ENCODE measurements around the gene LIN7C.

The LIN7C gene

DNA sequence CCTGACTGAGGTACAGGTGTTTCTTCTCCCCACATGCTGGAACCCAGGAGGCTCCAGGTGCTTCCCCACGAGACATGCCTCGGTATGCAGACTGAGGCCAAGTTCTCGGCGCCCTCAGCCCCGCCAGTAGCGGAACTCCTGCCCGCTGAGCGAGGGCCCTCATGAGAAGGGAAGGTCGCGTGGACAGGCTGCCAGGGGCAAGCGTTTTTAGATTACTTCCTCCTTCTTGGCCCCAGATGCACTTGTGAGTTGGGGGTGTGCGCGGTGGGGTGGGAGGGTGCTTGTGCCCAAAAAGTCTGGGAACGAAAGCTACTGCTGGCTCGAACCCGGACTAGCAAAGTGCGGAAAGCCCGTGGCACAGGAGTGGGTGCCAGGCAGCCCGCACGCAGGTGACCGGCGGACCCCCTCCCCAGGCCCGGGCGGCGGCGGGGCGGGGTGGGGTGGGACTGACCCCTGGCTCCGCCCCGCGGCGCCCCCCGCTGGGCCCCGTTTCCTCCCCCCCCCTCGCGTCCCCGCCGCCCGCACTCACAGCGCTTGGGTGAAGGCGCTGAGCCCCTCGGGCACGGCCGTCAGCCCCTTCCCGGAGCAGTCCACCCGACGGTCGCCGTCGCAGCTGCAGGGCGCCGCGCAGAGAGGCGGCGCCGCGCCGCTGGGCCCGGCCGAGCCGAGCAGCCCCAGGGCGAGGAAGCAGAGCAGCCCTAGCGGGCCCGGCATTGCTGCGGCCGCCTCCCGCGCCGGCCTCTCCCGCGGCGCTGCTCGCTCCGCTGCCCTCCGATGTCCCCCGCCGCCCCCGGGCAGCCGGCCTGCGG, 34.8 kb downstream of the LIN7C start:
- DNase-seq (ENCODE audit: extremely low read depth in 1 of 2, low read depth in 1 of 2), result no peak

DNA sequence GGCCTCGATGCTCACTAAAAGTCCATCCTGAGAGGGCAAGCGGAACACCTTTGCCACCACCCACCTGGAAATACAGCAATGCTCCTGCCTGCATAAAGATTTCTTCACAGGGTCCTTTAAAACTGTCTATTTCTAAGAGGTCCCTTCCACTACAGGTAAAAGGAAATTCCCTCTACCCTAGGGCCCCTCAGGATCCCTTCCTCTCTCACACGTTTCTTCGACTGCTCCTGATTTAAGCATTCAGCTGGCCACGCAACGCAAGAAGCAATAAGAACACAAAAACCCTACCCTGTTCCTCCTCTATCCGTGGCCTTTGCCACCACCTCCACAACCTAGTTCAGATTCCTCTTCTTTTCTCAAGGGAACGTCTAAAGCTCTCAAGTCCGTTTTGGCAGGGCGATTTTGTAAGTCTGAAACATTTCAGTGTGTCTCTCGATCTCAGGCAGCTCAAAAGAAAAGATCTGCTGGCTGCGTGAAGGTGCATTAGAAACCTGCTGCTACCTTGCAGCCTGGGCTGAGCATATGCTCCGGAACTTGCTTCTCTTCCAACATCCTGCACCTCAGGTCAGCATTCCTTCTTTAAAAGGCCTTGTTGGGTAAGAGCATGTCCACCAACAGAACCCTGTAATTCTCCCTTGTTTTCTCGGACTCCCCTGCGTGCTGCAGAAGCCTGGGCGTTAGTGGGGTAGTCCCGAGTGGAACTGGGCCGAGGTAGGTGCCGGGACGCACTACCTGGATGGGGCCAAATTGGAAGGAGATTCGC, 35.6 kb downstream of the LIN7C start:
- no peak for DNase-seq (ENCODE audit: extremely low read depth in 1 of 2, low read depth in 1 of 2)

- DNase-seq (ENCODE audit: extremely low read depth in 1 of 2, low read depth in 1 of 2), result no peak
Measured at GRCh38 chr11:27470166-27470565, 36.4 kb downstream of the LIN7C start.

DNA sequence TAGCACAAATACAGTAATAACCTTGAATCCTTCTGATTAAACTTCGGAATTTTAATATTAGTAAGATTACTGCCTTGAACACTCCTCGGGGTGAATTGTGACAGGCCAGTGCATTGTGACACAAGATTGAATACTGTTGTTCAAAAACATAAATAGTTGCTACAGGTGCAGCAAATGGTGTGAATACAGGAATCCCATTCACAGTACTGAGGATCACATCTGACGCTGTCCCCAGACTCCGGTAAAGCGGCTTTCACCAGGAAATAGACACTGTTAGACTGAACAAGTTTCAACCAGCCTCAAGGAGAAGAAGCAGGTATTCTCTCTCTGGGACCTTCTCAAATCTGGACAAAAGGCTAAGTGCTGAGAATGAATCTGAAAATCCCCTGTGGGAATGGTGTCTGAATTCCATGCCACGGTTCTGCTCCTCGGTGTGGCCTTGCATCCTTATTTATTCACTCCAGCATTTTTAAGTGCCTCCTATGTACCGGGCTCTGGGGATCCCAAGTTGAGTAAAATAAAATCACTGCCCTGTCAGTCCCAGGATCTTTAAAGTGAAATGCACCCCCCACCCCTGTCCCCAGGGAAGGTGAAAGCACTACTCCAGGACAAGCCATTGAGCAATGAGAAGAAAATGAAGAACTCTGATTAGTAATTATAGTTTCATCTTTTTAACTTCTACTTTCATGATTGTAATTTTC, 37.4 kb downstream of the LIN7C start:
- DNase-seq (ENCODE audit: extremely low read depth in 1 of 2, low read depth in 1 of 2), result no peak

DNA sequence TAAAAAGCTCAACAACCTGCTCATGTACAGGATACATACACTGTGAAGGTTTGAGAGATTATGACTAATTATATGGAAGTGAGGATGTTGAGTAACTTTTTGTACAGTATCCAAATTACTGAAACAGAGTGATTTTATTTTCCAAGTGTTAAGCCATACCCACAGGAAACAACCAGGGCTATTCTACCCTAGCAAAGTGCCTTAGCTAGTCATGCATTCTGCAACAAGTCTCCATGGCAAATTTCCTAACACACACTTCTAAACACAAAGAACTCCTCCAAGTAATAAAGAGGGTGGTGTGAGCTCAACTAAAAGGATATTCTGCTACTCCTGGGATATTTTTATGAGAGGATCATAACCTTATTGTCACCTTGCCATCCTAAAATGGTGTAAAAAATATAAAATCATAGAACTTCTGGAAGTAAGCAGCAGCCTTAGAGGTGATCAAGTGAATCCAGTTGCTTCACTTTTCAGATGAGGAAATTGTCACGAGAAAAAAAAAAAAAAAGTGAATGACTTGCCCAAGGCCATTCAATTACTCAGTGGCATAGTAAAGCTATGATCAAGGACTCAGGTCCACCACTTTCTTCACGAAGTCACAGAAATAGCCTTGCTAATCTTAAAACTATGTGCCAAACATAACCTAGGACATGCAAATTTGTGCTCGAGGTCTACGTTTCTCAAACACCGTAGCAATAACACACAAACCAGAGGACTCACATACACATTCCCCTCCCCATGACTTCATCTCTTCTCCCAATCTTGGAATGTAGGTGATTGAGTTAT, 38.2 kb downstream of the LIN7C start:
- no peak for DNase-seq (ENCODE audit: extremely low read depth in 1 of 2, low read depth in 1 of 2)

- DNase-seq (ENCODE audit: extremely low read depth in 1 of 2, low read depth in 1 of 2), result no peak
Measured at GRCh38 chr11:27467181-27467913, 39.2 kb downstream of the LIN7C start.

- no peak for DNase-seq (ENCODE audit: extremely low read depth in 1 of 2, low read depth in 1 of 2)
Measured at GRCh38 chr11:27466363-27466762, 40.2 kb downstream of the LIN7C start.

GRCh38 chr11:27465629-27466028, 40.9 kb downstream of the LIN7C start:
- no peak for DNase-seq (ENCODE audit: extremely low read depth in 1 of 2, low read depth in 1 of 2)

- no peak for DNase-seq (ENCODE audit: extremely low read depth in 1 of 2, low read depth in 1 of 2)
Measured at GRCh38 chr11:27464909-27465308, 41.7 kb downstream of the LIN7C start.

DNA sequence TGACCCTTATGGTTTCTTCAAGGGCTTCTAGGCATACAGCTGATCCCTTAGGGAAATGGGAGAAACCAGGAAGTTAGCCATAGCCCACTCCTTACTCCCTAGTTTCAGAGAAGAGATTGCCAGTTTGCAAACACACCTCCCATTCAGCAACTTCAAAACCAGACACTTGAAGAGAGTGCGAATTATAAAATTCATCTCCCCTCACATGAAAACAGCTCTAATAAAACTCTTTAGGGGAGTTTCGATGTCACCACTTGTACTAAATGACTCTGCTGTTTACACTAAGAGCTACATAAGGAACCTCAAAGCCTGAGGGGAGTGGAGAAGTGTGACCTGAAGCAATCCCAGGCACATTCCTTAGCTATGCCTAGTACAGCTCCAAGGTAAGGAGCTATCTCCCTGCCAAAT, 42.3 kb downstream of the LIN7C start:
- DNase-seq (ENCODE audit: extremely low read depth in 1 of 2, low read depth in 1 of 2), result no peak

DNA sequence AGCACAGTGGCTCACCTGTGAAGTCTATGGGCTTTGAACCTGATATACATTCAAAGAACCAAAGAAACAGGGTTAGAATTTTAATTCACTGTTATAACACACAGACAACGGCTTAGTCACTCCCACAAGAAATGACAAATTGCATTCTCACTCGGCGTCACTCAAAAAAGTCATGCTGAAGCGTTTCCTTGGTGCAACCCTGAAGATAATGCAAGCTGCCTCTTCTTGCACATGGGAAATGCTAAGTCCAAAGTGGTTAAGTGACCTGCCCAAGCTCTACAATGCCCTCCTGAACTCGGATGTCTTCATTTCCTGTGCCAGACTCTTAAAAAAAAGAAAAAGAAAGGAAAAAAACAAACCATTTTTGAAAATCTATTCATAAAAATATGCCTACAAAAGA, 44.0 kb downstream of the LIN7C start:
- DNase-seq (ENCODE audit: extremely low read depth in 1 of 2, low read depth in 1 of 2), result no peak

- DNase-seq (ENCODE audit: extremely low read depth in 1 of 2, low read depth in 1 of 2), result no peak
Measured at GRCh38 chr11:27460158-27460978, 46.2 kb downstream of the LIN7C start.

DNA sequence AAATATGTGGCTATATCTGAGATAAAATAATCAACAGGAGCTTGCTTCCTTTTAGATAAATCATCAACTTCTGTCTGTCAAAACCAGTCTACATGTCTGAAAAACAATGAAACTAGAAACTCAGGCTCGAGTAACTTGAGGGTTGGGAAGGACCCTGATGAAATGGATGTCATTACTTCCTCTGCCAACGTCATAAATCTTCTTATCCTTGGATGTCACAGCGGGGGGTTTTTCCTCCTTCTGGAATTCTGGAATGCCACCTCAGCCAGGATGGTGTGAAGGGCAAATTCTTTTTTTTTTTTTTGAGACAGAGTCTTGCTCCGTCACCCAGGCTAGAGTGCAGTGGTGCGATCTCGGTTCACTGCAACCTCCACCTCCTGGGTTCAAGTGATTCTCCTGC, 47.4 kb downstream of the LIN7C start:
- DNase-seq (ENCODE audit: extremely low read depth in 1 of 2, low read depth in 1 of 2), result no peak

DNA sequence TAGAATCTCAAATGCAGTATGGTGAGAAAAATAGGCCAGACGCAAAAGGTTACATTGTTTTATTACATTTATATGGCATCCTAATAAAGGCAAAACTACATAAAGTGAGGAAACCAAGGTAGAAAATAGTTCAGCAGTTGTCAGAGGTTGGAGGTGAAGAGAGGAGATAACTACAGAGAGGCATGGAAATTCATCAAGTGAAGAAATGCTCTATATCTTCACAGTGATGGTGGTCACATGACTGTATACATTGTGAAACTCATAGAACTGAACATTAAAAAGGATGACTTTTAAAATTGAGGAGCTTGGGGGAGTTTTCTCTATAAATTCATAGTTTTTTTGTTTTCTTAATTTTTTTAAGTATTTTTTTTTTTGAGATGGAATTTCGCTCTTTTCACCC, 48.4 kb downstream of the LIN7C start:
- DNase-seq (ENCODE audit: extremely low read depth in 1 of 2, low read depth in 1 of 2), result no peak

- DNase-seq (ENCODE audit: extremely low read depth in 1 of 2, low read depth in 1 of 2), result no peak
Measured at GRCh38 chr11:27456795-27457329, 49.7 kb downstream of the LIN7C start.

GRCh38 chr11:27456140-27456794, 50.3 kb downstream of the LIN7C start:
- DNase-seq (ENCODE audit: extremely low read depth in 1 of 2, low read depth in 1 of 2), result no peak

DNA sequence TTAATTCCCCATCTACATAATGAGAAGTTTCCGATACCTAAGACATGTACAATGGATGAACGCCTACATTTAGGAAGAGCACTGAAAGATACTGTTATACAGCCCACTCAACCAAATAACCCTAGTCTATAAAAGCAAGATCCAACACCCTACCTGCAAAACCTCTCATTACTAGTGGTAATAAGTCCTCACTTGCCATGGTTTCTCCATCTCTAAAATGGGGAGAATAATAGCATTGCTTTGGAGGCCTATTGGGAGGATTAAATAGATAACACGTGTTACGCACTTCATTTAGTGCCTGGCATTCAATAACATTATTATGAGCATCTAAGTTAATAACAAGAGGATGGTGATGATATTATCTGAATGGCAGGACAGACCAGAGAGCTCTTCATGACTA, 50.9 kb downstream of the LIN7C start:
- DNase-seq (ENCODE audit: extremely low read depth in 1 of 2, low read depth in 1 of 2), result no peak

DNA sequence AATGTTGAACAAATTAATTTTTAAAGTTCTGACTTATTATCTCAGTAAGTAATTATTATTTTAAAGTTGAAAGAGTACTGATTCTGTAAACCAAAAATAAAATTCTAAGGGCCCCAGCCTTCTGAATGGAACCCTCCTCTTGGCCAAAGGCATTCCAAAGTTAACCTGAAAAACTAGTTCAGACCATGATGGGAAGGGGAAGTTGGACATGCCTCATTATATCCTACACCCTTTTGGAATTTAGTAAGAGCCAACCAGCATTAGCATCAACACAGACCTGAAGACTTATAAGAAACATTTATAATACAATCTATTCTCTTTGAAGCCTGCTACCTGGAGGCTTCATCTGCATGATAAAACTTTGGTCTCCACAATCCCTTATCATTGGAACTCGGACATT, 52.9 kb downstream of the LIN7C start:
- no peak for DNase-seq (ENCODE audit: extremely low read depth in 1 of 2, low read depth in 1 of 2)

DNA sequence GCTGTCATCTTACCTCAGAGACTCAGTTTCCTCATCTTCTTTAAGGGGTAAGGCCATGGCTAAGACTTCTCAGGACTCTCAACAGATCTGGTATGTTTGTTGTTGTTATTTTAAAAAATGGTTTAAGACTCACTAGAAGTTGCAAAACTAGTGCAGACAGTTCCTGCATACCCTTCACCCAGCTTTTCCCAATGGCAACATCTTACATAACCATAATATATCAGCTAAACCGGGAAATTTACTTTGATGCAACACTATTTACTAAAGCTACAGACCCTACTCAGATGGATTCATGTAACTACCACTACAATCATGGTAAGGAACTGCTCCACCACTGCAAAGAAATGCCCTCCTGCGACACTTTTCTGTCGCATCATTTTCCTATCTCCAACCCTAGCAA, 54.4 kb downstream of the LIN7C start:
- no peak for DNase-seq (ENCODE audit: extremely low read depth in 1 of 2, low read depth in 1 of 2)

Data from stimulated activated CD8-positive, alpha-beta memory T cell treated with anti-CD3 and anti-CD28 coated beads, Interleukin-7, amount 100 ng/mL, for 48 hours (primary cell).